Endometrium (tissue), 2 donors: ENCODE results near the gene PNPLA7.

Experiments used
- FAIRE-seq: peaks from 2 replicates; lab custom pipeline; 2012; peaks lifted over from hg19 to GRCh38; lab: Jason Lieb, UNC
- donor health status: control.
- donor health status: control.

Gene PNPLA7

DNA sequence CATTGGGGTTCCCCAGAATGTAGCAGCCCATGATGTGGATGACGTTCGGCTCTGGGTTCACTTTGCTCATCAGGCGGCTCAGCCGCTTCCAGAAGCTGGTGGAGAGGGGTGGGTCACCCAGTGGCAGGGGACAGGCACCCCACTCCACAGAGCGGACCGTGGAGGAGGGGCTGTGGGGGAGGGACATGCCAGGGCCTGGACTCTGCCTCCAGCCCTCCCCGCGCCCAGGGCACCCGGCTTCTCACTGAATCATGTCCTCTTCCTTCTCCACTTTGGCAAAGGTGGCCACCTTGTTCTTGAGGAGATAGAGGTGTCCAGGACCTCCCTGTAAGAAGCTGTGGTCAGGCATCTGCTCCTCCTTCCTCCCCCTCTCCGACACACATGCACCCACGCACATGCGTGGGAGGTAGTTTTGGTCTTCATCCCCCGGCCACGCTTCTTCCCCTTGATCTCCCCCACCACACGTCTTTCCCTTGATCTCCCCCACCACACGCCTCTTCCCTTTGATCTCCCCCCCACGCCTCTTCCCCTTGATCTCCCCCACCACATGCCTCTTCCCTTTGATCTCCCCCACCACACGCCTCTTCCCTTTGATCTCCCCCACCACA, 100.2 kb downstream of the PNPLA7 start:
- no peak for FAIRE-seq

DNA sequence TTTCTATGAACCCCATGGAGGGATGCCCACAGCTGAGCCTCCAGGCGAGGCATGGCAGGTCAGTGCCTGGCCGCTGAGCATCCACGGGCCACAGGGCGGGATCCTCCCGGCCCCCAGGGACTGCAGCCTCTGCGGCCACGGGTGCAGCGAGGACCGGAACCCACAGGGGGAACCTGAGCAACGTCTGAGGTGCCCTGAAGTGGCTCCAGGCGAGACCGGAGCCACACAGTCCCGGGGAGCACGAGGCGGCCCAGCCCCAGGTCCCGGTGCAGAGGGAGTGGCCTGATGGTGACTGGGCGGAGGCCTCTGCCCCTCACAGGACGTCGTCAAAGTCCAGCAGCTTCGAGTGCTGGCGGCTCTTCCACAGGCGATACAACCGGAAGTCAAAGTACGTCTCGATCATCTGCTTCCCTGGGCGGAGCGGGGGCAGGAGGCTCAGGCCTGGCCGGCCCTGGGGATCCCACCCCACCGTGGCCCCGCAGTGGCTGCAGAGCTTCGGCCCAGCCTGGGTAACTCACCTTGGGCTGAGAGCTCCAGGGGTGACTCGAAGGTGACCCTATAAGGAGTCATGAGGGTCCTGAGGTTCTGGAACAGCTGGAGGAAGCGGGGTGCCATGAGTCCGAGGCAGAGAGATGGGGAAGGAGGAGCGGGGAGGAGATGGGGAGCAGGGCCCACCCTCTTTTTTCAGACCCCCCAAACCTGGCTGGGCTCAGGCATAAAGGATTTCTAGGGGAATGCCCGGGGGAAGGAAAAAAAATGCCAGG, 100.9 kb downstream of the PNPLA7 start:
- no peak for FAIRE-seq

DNA sequence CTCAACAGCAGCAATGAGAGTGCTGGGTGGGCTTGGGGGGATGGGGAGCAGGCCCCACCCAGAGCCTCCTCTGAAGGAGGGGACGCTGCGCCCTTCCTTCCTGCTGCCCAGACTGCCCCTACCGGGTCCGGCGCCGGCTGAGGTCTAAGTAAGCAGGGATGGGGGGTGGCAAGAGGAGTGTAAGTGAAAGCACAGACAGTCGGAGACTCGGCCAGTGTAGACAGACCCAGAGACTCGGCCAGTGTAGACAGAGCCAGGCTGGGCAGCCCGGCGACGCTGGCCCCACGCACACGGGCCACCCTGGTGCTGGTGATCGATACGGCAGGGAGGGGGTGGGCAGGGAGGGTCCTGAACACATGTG, 101.6 kb downstream of the PNPLA7 start:
- no peak for FAIRE-seq

DNA sequence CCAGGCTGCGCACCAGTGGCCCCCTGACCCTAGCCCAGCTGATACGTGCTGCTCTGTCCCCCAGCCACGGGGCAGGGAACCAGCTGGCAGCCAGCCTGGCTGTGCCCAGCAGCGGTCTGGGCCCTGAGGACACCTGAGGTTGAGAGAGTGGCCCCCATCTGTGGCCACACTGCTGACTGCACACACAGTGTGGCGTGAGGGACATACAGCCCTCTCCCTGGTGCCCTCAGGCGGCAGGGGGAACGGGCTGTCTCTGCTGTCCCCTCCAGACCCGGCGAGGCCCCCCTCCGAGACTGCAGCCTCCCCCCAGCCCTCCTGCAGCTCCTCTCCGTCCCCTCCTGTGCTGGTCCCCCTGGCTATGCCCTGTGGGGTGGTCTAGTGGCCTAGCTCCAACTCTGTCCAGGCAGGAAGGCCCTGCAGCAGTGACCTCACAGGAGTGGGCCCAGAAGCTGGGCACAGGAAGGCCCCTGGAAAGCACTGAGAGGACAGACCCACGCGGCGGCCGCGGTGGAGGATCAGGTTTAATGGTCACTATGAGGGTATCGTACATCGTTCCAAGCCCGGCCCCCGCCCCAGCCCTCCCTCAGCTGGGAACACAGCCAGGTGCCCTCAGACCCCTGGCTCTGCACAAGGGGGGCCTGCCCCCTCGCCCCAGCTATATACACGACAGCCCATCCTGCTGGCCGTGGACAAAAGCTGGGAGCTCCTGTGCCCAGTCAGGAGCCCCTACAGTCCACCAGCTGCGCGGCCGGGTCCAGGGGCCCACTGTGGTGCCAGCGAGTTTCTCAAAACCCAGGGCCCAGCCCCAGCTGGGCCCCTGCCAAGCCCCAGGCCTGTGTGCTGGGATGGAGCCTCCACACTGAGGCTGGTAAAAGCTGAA, 102.2 kb downstream of the PNPLA7 start:
- FAIRE-seq: no peak

DNA sequence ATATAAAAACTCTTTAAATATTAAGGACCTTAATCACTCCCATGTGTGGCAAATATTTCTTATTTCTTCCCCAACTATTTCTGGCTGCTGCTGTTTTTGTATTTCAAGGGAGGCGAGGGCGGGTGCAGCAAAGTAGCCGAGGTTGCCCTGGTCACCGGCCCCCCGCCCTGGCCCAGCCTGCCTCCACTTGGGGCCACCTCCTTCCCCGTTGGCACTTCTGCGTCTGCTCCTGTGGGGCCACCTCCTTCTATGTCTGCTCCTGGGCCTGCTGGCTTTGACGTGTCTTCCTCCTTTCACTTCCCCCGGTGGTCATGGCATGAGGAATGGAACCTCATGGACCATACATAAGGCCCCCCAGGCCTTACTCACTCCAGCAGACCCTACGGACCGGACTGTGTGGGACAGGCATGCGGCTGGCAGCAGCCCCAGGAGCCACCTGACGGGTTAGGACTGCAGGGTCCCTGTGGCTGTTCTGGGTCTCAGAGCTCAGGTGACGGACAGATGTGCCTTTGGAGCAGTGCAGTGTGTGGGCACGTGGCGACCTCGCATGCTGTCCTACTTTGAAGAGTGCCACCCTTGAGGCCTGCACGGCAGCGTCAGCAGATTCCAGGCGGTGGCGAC, 103.2 kb downstream of the PNPLA7 start:
- no peak for FAIRE-seq

DNA sequence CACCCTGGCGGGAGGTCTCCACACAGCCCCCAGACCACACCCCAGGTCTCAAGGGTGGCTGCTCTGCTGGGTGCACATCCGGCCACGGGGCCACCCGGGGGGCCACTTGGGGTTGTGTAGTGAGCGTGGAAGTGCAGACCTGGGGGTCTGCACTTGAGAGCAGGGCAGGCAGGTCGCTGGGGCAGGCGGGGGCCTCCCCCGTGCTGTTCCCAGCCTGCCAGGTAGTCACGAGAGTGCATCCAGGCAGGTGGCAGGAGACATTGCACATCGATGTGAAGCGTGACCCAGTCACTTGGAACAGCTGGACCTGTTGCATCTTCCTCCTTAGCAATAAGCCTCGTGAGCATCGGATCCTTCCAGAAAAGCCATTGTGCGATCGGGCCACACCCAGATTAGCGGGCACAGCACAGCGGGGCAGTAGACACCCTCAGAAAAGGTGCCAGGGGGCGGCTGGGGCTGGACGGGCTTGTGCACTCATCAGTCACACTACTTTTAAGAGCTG, 104.2 kb downstream of the PNPLA7 start:
- FAIRE-seq: no peak

DNA sequence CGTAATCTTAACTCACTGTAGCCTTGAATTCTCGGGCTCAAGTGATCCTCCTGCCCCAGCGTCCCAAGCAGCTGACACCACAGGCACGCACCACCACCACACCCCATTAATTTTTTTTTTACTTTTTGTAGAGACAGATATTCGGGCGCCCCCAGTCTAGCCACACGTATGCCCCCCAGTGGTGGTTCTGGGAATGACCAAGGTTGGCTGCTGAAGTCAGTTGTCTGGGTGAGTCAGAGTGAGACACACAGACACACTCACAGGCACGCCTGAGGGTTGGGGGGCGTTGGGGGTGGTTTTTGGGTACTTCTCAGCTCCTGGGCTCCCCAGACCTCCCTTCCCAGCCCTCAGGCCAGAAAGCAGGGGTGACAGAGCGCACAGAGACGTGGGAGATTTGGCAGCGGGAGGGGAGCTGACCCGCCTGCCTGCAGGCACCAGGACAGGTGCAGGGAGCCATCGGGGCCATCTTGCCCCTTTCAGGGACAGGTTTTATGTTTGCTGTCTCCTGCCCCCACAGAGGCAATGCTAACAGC, 104.9 kb downstream of the PNPLA7 start:
- no peak for FAIRE-seq

DNA sequence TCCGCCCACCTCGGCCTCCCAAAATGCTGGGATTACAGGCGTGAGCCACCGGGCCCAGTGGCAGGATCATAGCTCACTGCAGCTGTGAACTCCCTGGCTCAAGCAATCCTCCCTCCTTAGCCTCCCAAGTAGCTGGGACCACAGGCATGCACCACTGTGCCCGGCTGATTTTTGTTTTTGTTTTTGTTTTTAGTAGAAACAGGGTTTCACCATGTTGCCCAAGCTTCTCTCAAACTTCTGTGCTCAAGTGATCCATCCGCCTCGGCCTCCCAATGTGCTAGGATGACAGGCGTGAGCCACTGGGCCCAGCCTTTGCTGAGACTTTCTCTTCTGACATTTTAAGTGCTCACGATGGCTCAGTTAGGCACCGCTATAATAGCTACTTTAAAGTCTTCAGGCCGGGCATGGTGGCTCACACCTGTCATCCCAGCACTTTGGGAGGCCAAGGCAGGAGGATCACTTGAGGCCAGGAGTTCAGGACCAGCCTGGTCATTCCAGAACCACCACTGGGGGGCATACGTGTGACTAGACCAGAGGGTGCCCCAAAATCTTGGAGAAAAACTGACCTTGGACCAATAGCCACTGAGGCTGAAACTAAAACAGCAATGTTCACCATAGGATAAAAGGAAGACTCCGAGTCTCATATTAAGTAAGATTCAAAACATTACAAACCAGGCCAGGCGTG, 106.0 kb downstream of the PNPLA7 start:
- no peak for FAIRE-seq

DNA sequence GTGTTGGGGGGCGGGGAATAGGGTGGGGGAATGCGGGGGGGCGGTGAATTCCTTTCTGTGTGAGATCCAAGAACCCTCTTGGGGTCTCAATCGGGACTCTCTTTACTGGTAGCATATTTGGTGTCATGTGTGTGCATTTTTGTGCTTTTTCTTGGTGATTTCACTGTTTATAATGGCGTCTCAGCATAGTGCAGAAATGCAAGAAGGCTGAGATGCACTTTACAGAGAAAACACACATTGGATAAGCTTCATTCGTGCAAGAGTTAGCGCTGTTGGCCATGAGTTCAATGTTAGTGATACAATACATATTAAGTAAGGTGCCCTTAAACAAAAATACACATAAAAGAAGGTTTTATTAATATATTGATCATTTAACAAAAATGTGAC, 108.3 kb downstream of the PNPLA7 start:
- no peak for FAIRE-seq

DNA sequence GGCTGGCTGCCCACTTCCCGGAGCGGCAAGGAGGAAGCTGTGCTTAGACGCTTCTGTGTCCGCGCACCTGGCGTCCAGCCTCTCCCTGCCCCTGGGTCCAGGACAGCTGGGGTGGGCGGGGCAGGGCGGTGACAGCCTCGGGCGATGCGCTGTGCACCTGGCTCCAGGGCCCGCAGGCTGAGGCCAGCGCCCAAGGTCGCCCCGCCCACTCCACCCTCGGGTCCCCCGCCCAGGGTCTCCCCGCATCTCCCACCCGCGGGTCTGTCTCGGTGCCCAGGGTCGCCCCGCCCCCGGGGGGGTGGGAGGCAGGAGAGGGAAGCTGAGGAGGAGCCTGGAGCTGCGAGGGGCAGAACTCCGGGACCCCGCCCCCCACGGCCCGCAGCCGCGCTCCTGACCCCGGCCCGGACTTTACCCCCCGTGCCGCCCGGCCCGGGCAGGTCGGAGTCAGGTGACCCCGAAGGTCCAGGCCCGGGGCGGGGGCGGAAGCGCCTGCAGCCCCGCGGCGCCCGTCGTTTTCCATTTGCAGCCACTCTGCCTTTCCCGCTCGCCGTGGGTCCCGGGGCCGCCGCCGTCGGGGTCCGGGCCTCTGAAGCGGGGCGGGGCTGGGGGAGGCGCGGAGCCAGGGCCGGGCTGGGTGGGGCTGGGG, 108.8 kb downstream of the PNPLA7 start, which contains the start of gene ENTPD8:
Gene ENTPD8 (minus strand): TSS at position 69 of the 646 bp plus-strand sequence. CDS start 3,072 bp downstream, outside the sequence.
- FAIRE-seq: no peak

DNA sequence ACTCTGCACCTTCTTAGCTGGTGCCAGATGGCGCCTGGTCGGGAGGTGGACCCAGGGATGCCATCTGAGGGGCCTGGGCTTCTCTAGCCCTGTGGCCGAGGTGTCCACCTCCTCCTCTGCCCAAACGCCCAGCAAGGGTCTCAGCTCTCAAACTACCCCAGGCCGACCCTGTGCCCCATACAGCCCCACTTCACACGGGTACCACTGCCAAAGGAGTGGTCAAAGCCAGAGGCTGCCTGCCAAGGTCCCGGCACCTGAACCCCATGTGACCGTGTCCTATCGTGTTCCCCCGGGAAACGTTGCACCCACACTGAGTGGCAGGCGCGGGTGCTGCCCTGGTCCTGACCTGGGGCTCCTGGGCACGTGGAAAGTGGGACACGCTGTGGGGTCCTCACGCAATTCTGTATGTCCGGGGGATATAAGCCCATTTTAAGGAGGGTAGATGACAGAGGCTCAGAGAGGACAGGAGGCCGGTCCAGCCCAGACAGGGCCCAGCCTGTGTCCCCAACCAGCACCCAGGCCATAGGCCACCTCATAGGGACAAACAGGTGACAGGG, 111.0 kb downstream of the PNPLA7 start:
- no peak for FAIRE-seq

DNA sequence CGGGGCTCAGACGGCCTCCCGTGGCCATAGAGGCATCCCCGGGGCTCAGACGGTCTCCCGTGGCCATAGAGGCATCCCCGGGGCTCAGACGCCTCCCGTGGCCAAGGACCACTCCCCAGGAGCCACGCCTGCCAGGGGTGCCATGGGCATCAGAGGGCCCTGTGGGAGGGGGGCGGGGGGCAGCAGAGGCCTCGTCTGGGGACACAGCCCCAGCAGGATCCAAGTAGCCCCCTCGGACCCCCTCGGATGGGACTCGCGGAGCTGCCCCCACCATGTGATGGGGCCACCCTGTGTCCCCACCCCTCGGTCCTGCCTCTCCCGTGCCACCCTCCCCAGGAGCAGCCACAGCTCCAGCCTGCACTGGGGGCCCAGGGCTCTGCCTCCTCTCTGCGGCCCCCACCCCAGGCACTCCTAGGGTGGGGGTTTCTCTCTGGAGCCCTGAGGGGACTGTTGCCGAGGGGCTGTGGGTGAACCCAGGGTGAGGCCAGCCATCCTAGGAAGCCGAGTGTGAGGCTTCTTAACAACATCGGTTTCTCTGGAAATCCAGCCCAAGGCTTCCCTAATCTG, 111.5 kb downstream of the PNPLA7 start:
- no peak for FAIRE-seq

DNA sequence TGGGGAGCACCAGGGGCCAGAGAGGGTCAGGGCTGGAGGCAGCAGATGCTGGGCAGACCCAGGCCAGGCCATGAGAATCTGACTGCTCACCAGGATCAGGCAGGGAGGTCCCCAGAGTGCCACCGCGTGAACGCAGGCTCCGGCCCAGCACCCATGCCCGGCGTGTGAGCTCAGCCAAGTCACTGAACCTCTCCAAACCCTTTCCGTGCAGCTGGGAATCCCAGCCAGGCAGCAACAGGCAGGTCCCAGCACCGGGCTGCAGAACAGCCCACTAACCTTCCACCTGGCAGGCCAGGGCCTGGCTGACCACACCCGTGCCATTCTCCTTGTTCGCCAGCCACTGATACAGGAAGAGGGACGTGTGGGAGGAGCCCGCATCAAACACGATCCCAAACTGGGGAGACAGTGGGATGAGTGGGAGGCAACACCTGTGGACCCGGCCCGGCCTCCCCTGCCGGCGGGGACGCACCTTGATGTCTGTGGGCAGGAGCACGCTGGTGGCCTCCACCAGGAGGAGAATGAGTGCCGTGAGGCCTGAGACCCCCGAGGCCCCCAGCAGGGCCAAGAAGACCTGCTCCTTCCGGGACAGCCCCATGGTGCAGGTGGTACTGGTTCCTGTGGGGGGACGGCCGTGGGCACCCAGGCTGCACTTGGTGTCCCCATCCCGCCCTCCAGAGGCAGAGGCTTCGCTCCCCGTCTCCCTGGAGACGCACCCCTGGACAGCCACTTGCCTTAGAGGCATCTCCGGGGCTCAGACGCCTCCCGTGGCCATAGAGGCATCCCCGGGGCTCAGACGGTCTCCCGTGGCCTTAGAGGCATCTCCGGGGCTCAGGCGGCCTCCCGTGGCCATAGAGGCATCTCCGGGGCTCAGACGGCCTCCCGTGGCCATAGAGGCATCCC, 112.3 kb downstream of the PNPLA7 start:
- FAIRE-seq: no peak

DNA sequence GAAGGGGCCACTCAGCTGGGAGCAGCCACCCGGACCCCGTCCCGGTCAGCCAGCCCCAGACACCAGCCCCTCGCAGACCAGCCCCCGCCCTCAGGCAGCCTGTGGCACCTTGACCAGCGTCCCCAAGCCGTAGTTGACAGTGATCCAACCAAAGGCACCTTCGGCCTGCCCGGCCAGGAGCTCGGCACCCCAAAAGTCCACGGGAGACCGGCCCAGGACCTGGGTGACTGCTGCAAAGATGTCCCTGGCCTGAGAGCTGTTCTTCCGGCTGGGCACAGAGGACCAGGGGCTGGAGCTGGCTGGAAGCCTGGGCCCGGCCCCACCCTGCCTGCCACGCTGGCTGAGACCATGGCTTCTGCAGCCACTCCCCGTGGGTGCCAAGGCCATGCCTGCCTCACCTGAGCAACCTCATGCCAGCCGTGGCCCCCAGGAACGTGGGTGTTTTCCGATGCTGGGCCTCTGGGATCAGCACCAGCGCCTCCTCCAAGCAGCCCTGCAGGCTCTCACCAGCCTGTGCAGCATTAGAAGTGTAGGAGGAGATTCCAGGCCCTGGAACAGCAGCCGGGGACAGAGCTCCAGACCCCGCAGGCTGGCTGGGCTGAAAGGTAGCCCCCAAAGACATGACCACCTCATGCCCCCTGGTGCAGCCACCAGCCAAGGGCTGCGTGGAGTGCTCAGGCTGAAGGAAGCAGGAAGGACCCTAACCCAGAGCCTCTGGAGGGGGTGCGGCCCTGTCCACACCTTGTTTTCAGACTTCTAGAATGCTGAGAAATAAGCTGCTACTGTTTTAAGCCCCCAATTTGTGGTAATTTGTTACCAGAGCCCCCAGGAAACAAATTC, 113.2 kb downstream of the PNPLA7 start:
- no peak for FAIRE-seq

DNA sequence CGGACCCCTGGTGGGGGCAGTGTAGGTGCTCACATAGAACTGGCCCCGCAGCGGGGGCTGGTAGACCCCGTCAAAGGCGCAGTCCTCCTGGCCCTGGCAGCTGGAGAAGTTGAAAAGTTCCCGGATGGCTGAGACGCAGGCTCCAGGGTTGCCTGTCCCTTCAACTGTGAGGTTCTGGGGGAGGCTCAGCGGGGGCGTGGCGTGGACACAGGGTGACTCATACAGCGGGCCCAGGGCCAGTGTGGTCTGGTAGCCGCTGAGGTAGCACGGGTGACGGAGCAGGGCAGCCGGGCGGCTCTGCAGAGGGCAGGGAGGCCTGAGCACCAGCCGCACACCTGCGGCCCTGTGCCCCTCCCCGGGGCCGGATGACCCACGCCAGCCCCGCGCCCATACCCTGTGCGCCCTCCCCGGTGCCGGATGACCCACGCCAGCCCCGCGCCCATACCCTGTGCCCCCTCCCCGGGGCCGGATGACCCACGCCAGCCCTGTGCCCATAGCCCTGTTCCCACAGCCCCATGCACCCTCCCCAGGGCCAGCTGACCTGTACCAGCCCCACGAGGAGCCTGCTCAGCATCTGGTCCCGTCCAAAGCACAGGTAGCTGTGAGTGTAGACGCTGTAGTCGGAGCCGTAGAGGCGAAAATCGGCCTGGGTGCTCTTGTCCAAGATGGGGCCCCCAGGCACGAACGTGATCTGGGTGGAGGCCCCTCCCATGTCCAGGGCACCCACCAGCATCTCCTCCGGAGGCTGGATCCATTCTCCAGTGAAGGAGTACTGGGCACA, 114.0 kb downstream of the PNPLA7 start:
- no peak for FAIRE-seq

DNA sequence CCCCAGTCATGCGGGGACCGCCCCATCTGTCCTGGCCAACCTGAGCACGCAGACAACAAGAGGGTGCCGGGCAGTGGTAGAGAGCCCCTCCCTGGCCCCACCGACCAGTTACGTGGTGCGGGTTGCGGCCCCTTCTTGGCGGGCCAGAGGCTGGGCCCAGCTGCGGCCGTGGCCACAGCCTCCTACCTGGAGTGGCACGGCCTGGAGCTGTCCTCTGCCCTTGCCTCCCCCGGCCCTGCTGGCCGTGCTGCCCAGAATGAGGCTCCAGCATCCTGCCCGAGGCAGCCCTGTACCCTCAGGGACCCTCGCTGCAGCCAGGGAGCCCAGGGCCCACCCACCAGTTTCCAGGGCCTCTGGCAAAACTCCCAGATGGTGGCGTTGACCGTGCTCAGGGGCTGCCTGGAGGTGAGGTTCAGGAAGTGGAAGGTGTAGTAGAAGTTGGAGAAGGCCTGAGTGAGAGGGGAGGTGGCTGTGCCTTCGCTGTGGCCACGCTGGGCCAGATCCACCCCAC, 114.8 kb downstream of the PNPLA7 start:
- FAIRE-seq: no peak
